GM12892 (cell line): Measurements from ENCODE around the gene DNER.

Source experiments
- POLR2A ChIP-seq: IDR thresholded peaks from 2 replicates; pipeline ENCODE4 v1.6.1; 2011; ENCODE audit warnings: low read depth, low read length, control low read depth
- POLR2AphosphoS5 ChIP-seq: IDR thresholded peaks from 2 replicates; pipeline ENCODE4 v1.6.1; 2011; ENCODE audit warnings: low read depth, low read length, control low read depth

DNA sequence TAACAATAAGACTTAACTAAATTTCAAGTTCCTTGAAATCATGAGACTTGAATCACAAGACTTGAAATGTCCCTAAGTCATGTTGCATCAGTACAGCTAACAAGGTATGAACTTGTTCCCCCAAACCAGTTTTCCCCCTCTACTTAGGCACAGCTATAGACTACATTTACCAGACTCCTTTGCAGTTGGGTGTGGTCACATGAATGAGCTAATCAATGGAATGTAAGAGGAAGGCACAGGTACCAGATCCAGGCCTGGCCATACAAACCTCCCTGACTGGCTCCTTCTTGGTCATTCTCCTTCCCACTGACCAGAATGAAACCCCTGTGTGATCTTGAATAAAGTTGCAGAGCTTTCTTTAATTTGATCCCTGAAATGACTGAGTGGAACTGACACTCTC is 77.8 kb downstream of the DNER start:
- TF ChIP-seq POLR2A (no peak), POLR2AphosphoS5 (no peak)
